H9 (cell line): Measurements from ENCODE around the gene MBNL1. TPM values are rescaled to one million over a fixed set of nuclear protein-coding genes. Genes with fewer than 3 reads are reported as not detected.

Experiments
- DNase-seq: peaks from one replicate; pipeline ENCODE4 v3.0.0-alpha.2; 2017
- H2AFZ ChIP-seq: one replicate; pipeline ENCODE4 v1.6.1; 2013; ENCODE audit warnings: mild to moderate bottlenecking, low read length, control low read depth, moderate library complexity
- H2AK5ac ChIP-seq: 2 replicates; pipeline ENCODE4 v1.6.1; 2013; ENCODE audit warnings: low read length, control low read depth, mixed read lengths; ENCODE audit not compliant: insufficient read length
- H2BK120ac ChIP-seq: one replicate; pipeline ENCODE4 v1.6.1; 2013; ENCODE audit warnings: low read depth, mild to moderate bottlenecking, low read length, control low read depth, inconsistent platforms; ENCODE audit not compliant: poor library complexity, severe bottlenecking
- H2BK12ac ChIP-seq: 2 replicates; pipeline ENCODE4 v1.6.1; 2013; ENCODE audit warnings: low read length, control low read depth, mixed read lengths, low read depth; ENCODE audit not compliant: insufficient read length
- H2BK15ac ChIP-seq: 2 replicates; pipeline ENCODE4 v1.6.1; 2013; ENCODE audit warnings: low read depth, low read length, control low read depth
- H2BK20ac ChIP-seq: one replicate; pipeline ENCODE4 v1.6.1; 2013; ENCODE audit warnings: low read depth, mild to moderate bottlenecking, low read length, control low read depth, inconsistent platforms; ENCODE audit not compliant: poor library complexity, severe bottlenecking
- H2BK5ac ChIP-seq: 2 replicates; pipeline ENCODE4 v1.6.1; 2013; ENCODE audit warnings: low read length, control low read depth, mixed read lengths; ENCODE audit not compliant: insufficient read length
- H3K14ac ChIP-seq: 2 replicates; pipeline ENCODE4 v1.6.1; 2013; ENCODE audit warnings: low read length, control low read depth; ENCODE audit not compliant: insufficient read depth
- H3K18ac ChIP-seq: 2 replicates; pipeline ENCODE4 v1.6.1; 2013; ENCODE audit warnings: low read depth, mild to moderate bottlenecking, mixed read lengths, low read length, control low read depth; ENCODE audit not compliant: insufficient read length
- H3K23ac ChIP-seq: 2 replicates; pipeline ENCODE4 v1.6.1; 2013; ENCODE audit warnings: low read length, control low read depth, mixed read lengths, low read depth; ENCODE audit not compliant: insufficient read length
- H3K23me2 ChIP-seq: 2 replicates; pipeline ENCODE4 v1.6.1; 2013; ENCODE audit warnings: low read depth, mild to moderate bottlenecking, mixed read lengths, low read length, control low read depth; ENCODE audit not compliant: insufficient read length, poor library complexity, severe bottlenecking
- H3K27ac ChIP-seq: 2 replicates; pipeline ENCODE4 v1.5.1; 2013; ENCODE audit warnings: low read length, control low read depth, mixed read lengths, low read depth; ENCODE audit not compliant: insufficient read length
- H3K27me3 ChIP-seq: 2 replicates; pipeline ENCODE4 v1.6.1; 2013; ENCODE audit warnings: low read length, control low read depth, inconsistent platforms; ENCODE audit not compliant: insufficient read depth
- H3K4ac ChIP-seq: 2 replicates; pipeline ENCODE4 v1.6.1; 2013; ENCODE audit warnings: low read depth, mild to moderate bottlenecking, control low read depth, inconsistent platforms, low read length, moderate library complexity
- H3K4me1 ChIP-seq: 2 replicates; pipeline ENCODE4 v1.6.1; 2013; ENCODE audit warnings: low read length, control low read depth, inconsistent platforms; ENCODE audit not compliant: insufficient read depth
- H3K4me2 ChIP-seq: 2 replicates; pipeline ENCODE4 v1.6.1; 2013; ENCODE audit warnings: low read length, control low read depth, mixed read lengths; ENCODE audit not compliant: insufficient read length, insufficient read depth
- H3K56ac ChIP-seq: 2 replicates; pipeline ENCODE4 v1.6.1; 2013; ENCODE audit warnings: low read depth, mild to moderate bottlenecking, mixed read lengths, low read length, control low read depth; ENCODE audit not compliant: insufficient read length
- H3K79me1 ChIP-seq: 2 replicates; pipeline ENCODE4 v1.6.1; 2013; ENCODE audit warnings: low read depth, mild to moderate bottlenecking, moderate library complexity, low read length, control low read depth, inconsistent platforms; ENCODE audit not compliant: insufficient read depth, poor library complexity, severe bottlenecking
- H3K79me2 ChIP-seq: 2 replicates; pipeline ENCODE4 v1.6.1; 2013; ENCODE audit warnings: low read length, control low read depth, inconsistent platforms; ENCODE audit not compliant: insufficient read depth
- H3K9ac ChIP-seq: 2 replicates; pipeline ENCODE4 v1.6.1; 2013; ENCODE audit warnings: low read length, control low read depth, mixed read lengths; ENCODE audit not compliant: insufficient read length; ENCODE audit errors: extremely low read depth
- H3K9me3 ChIP-seq: one replicate; pipeline ENCODE4 v1.6.1; 2013; ENCODE audit warnings: low read depth, low read length, inconsistent platforms; ENCODE audit not compliant: control insufficient read depth
- H3T11ph ChIP-seq: one replicate; pipeline ENCODE4 v1.6.1; 2013; ENCODE audit warnings: mild to moderate bottlenecking, low read length, control low read depth, inconsistent platforms
- H4K20me1 ChIP-seq: one replicate; pipeline ENCODE4 v1.6.1; 2013; ENCODE audit not compliant: control insufficient read depth, insufficient read length, insufficient read depth
- H4K5ac ChIP-seq: 2 replicates; pipeline ENCODE4 v1.6.1; 2013; ENCODE audit warnings: low read depth, mild to moderate bottlenecking, mixed read lengths, low read length, control low read depth; ENCODE audit not compliant: insufficient read length
- H4K8ac ChIP-seq: replicated peaks from 2 replicates; pipeline ENCODE4 v1.6.1; 2013; ENCODE audit warnings: low read length, control low read depth, mixed read lengths, low read depth; ENCODE audit not compliant: insufficient read length
- H4K91ac ChIP-seq: 2 replicates; pipeline ENCODE4 v1.6.1; 2013; ENCODE audit warnings: low read depth, mild to moderate bottlenecking, moderate library complexity, mixed read lengths, low read length, control low read depth; ENCODE audit not compliant: insufficient read length
- H3K27ac Mint-ChIP-seq, 3 experiments: 2 replicates in 2 of 3; 3 replicates in 1 of 3; pipeline ENCODE4 v1.8.0; 2020 to 2021; ENCODE audit warnings: mixed read lengths in 3 of 3, mild to moderate bottlenecking in 1 of 3, moderate library complexity in 1 of 3
- H3K27me3 Mint-ChIP-seq: 2 replicates; pipeline ENCODE4 v1.8.0; 2021; ENCODE audit warnings: low read depth, mild to moderate bottlenecking, moderate library complexity, mixed read lengths
- H3K36me3 Mint-ChIP-seq, 3 experiments: 2 replicates in 2 of 3; 3 replicates in 1 of 3; pipeline ENCODE4 v1.8.0; 2020 to 2021; ENCODE audit warnings: low read depth in 3 of 3, mixed read lengths in 3 of 3; ENCODE audit not compliant: insufficient read depth in 1 of 3
- H3K4me1 Mint-ChIP-seq, 2 experiments: 2 replicates each; pipeline ENCODE4 v1.8.0; 2020; ENCODE audit warnings: mixed read lengths in 2 of 2
- H3K4me3 Mint-ChIP-seq, 2 experiments: 2 replicates in 1 of 2; 3 replicates in 1 of 2; pipeline ENCODE4 v1.8.0; 2020 to 2021; ENCODE audit warnings: mild to moderate bottlenecking in 2 of 2, mixed read lengths in 2 of 2, moderate library complexity in 1 of 2
- H3K9me3 Mint-ChIP-seq, 2 experiments: 2 replicates in 1 of 2; 3 replicates in 1 of 2; pipeline ENCODE4 v1.8.0; 2020; ENCODE audit warnings: mild to moderate bottlenecking in 2 of 2, mixed read lengths in 2 of 2, moderate library complexity in 1 of 2
- WGBS: extraction: QIAGEN DNeasy Blood & Tissue Kit; methylation state at CpG from one replicate; pipeline ENCODE4 v1.1.7; 2013; ENCODE audit warnings: missing lambda C conversion rate, low lambda C conversion rate, mixed read lengths; ENCODE audit not compliant: insufficient read length; ENCODE audit errors: extremely low coverage; 5-methylcytosine and 5-hydroxymethylcytosine counted together
- total RNA-seq: library from RNA; stranded (reverse); gene quantifications from 2 replicates; pipeline ENCODE4 v1.2.1, GENCODE V29; 2021
- TF ChIP-seq, protein P1 (sequence below): fragments of 200-600 bp; sonication (generic); conservative IDR thresholded peaks from 3 replicates; pipeline ENCODE4 v1.8.0; 2021; ENCODE audit warnings: antibody characterized with exemption, mild to moderate bottlenecking

MBNL1 gene
- total RNA-seq, 1 experiment from 2014 or later = 14.9 TPM

DNA sequence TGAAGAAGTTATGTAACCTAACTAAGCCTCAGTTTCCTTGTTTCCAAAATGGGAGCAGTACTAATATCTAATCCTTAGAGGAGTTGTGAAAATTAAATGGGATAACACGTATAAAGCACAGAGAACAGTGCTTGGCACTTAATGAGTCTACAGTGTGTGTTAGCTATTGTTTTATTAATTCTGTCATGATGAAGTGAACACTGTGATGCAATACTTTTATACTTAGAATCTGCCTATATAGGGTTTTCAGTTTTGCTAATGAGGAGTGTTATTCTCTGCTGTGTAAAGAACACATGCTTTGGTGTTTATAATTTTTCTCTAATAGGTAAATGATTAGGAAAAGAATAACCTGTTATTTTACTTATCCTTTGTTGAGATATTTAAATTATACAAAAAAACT, 65.2 kb downstream of the MBNL1 start:
- no peak overlapping the region for H2AFZ ChIP-seq
- H2AK5ac ChIP-seq = no peak overlapping the region
- H4K20me1 ChIP-seq = no peaks in the 10 kb centered on the region
- H3K9ac ChIP-seq = no peak overlapping the region
- Mint-ChIP-seq H3K27me3 (no peaks in the 10 kb centered on the region), H3K36me3 (no peaks in the 10 kb centered on the region), H3K27ac (no peak overlapping the region), H3K9me3 (no peaks in the 10 kb centered on the region), H3K4me1 (peaks cover 3% of the 10 kb centered on the region in 2 experiments; a peak in 2 of 4 replicates), H3K4me3 (no peak overlapping the region)
- H3K4ac ChIP-seq = no peak overlapping the region
- H3K4me2 ChIP-seq = no peak overlapping the region
- H2BK12ac ChIP-seq = no peak overlapping the region
- no peak overlapping the region for H4K8ac ChIP-seq
- no peak overlapping the region for H3T11ph ChIP-seq
- H3K9me3 ChIP-seq = no peaks in the 10 kb centered on the region
- no peak for DNase-seq
- no peaks in the 10 kb centered on the region for H3K79me1 ChIP-seq
- no peak overlapping the region for H2BK5ac ChIP-seq
- no peaks in the 10 kb centered on the region; the same call in 1 of the 2 replicates for H3K79me2 ChIP-seq
- no peaks in the 10 kb centered on the region for H3K4me1 ChIP-seq
- H3K18ac ChIP-seq = no peak overlapping the region
- no peak overlapping the region for H3K56ac ChIP-seq
- no peak overlapping the region for H3K27ac ChIP-seq
- no peak overlapping the region for H2BK20ac ChIP-seq
- no peaks in the 10 kb centered on the region for H3K23me2 ChIP-seq
- no peak overlapping the region for H3K23ac ChIP-seq
- no peak overlapping the region for H2BK15ac ChIP-seq
- no peak overlapping the region for H3K14ac ChIP-seq
- TF ChIP-seq, protein P1, sequence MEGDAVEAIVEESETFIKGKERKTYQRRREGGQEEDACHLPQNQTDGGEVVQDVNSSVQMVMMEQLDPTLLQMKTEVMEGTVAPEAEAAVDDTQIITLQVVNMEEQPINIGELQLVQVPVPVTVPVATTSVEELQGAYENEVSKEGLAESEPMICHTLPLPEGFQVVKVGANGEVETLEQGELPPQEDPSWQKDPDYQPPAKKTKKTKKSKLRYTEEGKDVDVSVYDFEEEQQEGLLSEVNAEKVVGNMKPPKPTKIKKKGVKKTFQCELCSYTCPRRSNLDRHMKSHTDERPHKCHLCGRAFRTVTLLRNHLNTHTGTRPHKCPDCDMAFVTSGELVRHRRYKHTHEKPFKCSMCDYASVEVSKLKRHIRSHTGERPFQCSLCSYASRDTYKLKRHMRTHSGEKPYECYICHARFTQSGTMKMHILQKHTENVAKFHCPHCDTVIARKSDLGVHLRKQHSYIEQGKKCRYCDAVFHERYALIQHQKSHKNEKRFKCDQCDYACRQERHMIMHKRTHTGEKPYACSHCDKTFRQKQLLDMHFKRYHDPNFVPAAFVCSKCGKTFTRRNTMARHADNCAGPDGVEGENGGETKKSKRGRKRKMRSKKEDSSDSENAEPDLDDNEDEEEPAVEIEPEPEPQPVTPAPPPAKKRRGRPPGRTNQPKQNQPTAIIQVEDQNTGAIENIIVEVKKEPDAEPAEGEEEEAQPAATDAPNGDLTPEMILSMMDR = no peak
- no peak overlapping the region for H4K5ac ChIP-seq
- H2BK120ac ChIP-seq = no peak overlapping the region
- no peaks in the 10 kb centered on the region for H3K27me3 ChIP-seq
- H4K91ac ChIP-seq = no peak overlapping the region
- WGBS = no CpG with 5 or more reads among the region's 1 CpG
